ENCODE results near the gene LPIN3. TPM values are rescaled to one million over a fixed set of nuclear protein-coding genes. Genes with fewer than 3 reads are reported as not detected.

Gene LPIN3
- total RNA-seq, 1 experiment from 2014 or later = 3.8 TPM

DNA sequence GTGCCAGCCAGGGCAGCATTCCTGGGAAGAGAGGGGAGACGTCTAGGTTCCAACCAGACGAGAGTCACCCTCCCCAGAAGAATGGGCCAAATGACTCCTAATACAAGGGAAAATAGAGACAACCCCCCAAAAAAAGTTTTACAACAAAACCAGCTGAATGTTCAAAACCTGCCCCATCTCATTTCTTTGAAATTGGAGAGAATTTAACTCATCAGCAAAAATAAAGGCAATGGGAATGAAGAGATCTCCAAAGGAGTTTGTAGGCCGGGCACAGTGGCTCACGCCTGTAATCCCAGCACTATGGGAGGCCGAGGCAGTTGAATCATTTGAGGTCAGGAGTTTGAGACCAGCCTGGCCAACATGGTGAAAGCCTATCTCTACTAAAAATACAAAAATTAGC, 35.7 kb downstream of the LPIN3 start:
- no peaks in the 10 kb centered on the region for H3K79me1 ChIP-seq (ENCODE audit: insufficient read depth, low read depth, low read length, poor library complexity, severe bottlenecking)
- peaks cover under 1% of the 10 kb centered on the region for H3K9me3 ChIP-seq (ENCODE audit: control insufficient read depth, low read depth, low read length)
- no peak overlapping the region for H4K8ac ChIP-seq (replicated peaks; ENCODE audit: insufficient read length, low read depth, low read length)
- H3T11ph ChIP-seq (ENCODE audit: low read length) = no peak overlapping the region
- H2AK5ac ChIP-seq (ENCODE audit: insufficient read length, low read length) = no peak overlapping the region
- TF ChIP-seq, protein P1, sequence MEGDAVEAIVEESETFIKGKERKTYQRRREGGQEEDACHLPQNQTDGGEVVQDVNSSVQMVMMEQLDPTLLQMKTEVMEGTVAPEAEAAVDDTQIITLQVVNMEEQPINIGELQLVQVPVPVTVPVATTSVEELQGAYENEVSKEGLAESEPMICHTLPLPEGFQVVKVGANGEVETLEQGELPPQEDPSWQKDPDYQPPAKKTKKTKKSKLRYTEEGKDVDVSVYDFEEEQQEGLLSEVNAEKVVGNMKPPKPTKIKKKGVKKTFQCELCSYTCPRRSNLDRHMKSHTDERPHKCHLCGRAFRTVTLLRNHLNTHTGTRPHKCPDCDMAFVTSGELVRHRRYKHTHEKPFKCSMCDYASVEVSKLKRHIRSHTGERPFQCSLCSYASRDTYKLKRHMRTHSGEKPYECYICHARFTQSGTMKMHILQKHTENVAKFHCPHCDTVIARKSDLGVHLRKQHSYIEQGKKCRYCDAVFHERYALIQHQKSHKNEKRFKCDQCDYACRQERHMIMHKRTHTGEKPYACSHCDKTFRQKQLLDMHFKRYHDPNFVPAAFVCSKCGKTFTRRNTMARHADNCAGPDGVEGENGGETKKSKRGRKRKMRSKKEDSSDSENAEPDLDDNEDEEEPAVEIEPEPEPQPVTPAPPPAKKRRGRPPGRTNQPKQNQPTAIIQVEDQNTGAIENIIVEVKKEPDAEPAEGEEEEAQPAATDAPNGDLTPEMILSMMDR (conservative IDR thresholded peaks at IDR 0.05) = no peak
- no peak overlapping the region for H2BK20ac ChIP-seq (ENCODE audit: low read depth, low read length, poor library complexity, severe bottlenecking)
- no peak overlapping the region for H2BK12ac ChIP-seq (ENCODE audit: insufficient read length, low read depth, low read length)
- no peak overlapping the region for H3K27ac ChIP-seq (ENCODE audit: insufficient read length, low read depth, low read length)
- H4K5ac ChIP-seq (ENCODE audit: insufficient read length, low read depth, low read length) = no peak overlapping the region
- H3K4ac ChIP-seq (ENCODE audit: low read depth, low read length) = no peak overlapping the region
- no peaks in the 10 kb centered on the region for H3K27me3 ChIP-seq (ENCODE audit: insufficient read depth, low read length)
- H4K20me1 ChIP-seq (ENCODE audit: control insufficient read depth, insufficient read depth, insufficient read length) = no peaks in the 10 kb centered on the region
- H4K91ac ChIP-seq (ENCODE audit: insufficient read length, low read depth, low read length) = no peak overlapping the region
- H3K79me2 ChIP-seq (ENCODE audit: insufficient read depth, low read length) = no peaks in the 10 kb centered on the region
- H2AFZ ChIP-seq (ENCODE audit: low read length) = no peak overlapping the region
- no peak overlapping the region for H3K9ac ChIP-seq (ENCODE audit: extremely low read depth, insufficient read length, low read length)
- no peak overlapping the region for H3K27ac Mint-ChIP-seq
- H3K14ac ChIP-seq (ENCODE audit: insufficient read depth, low read length) = no peak overlapping the region
- no peak for DNase-seq
- H3K4me1 ChIP-seq (ENCODE audit: insufficient read depth, low read length) = no peaks in the 10 kb centered on the region
- no peak overlapping the region for H3K4me3 Mint-ChIP-seq
- no CpG with 5 or more reads among the region's 5 CpGs for WGBS (ENCODE audit: extremely low coverage, insufficient read length, low lambda C conversion rate)
- no peaks in the 10 kb centered on the region for H3K23me2 ChIP-seq (ENCODE audit: insufficient read length, low read depth, low read length, poor library complexity, severe bottlenecking)
- peaks cover 24% of the 10 kb centered on the region for H3K27me3 Mint-ChIP-seq (ENCODE audit: low read depth)
- H3K36me3 Mint-ChIP-seq (ENCODE audit: insufficient read depth in 1 of 3, low read depth in 3 of 3) = peaks cover 0 to 5% (median 1%) of the 10 kb centered on the region in 3 experiments; a peak in 3 of 7 replicates
- H3K9me3 Mint-ChIP-seq = peaks cover 2 to 9% of the 10 kb centered on the region in 2 experiments
- no peak overlapping the region for H3K56ac ChIP-seq (ENCODE audit: insufficient read length, low read depth, low read length)
- no peak overlapping the region for H3K4me2 ChIP-seq (ENCODE audit: insufficient read depth, insufficient read length, low read length)
- no peak overlapping the region for H2BK120ac ChIP-seq (ENCODE audit: low read depth, low read length, poor library complexity, severe bottlenecking)
- no peak overlapping the region for H2BK5ac ChIP-seq (ENCODE audit: insufficient read length, low read length)
- H2BK15ac ChIP-seq (ENCODE audit: low read depth, low read length) = no peak overlapping the region
- H3K18ac ChIP-seq (ENCODE audit: insufficient read length, low read depth, low read length) = no peak overlapping the region
- H3K23ac ChIP-seq (ENCODE audit: insufficient read length, low read depth, low read length) = no peak overlapping the region
- peaks cover 12 to 16% of the 10 kb centered on the region in 2 experiments for H3K4me1 Mint-ChIP-seq

Data from H9 (cell line).